Activated gamma-delta T cell treated with anti-CD3 and anti-CD28 coated beads, Interleukin-2, amount 50 U/mL, for 16 hours (primary cell): ENCODE data around the gene LCE2B.
"Not testable (repeated sequence)": the region's sequence is repeated elsewhere in the genome, so short reads cannot be mapped to it uniquely, and the experiment has no call there.

Experiments
- DNase-seq: peaks from one replicate; pipeline ENCODE4 v3.0.0-alpha.2; 2020; ENCODE audit warnings: low read depth

The LCE2B gene, protein sequence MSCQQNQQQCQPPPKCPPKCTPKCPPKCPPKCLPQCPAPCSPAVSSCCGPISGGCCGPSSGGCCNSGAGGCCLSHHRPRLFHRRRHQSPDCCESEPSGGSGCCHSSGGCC

DNA sequence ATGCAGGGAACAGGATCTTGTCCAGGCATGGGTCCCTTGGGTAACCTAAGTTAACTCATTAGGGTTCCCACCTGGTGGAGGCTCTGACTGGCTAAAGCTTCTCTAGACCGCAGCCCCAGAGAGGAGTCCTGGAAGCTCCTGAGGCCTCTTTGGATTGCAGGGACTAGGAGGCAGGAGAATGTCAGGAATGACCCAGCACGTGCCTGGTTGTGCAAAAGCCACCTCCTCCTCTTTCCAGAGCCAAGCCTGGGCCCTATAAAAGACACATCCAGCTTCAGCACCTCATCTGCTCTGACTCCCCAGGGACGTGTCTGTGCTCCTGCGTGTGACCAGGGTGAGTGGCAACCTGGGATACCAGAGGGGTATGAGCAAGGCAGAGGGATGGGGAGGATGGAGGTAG lies at the start of gene LCE2B:
Gene LCE2B, plus strand, starts transcription at position 301 of the 400 bp plus-strand sequence. CDS start 721 bp downstream, outside the sequence.
- DNase-seq, result not testable (repeated sequence)

DNA sequence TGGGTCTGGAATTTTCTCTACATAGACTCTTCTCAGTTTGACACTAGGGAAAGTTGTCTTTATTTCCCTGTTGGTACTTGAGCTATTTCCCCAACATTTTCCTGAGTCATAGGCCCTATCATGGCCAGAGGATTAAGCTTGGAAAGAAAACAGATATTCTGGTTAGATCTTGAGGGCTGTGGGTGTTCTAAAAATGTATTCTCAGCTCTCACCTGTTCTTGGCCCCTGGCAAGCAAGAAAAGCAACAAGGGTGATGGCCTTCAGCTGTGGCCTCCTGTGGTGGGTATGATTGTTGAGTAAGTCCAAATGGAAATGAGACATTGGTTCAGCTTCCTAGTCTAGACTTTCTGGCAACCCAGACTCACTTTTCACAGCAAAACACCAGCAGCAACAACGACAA lies 45.6 kb upstream of the LCE2B start:
- no peak for DNase-seq

DNA sequence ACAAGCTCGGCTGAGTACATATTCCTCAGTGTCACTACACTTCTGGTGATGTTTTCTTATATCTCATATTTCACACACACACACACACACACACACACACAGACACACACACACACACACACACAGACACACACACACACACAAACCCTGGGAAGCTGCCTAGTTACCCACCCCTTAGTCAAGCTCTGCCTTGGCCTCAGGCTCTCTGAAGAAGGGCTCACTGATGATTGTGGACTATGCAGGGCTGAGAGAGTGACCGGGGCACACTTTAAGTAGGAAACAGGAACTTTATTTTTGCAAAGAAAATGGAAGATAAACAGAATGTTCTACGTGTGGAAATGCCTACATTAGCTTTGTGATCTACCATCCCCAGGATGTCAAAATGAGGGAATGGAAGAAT lies 42.0 kb upstream of the LCE2B start:
- no peak for DNase-seq

DNA sequence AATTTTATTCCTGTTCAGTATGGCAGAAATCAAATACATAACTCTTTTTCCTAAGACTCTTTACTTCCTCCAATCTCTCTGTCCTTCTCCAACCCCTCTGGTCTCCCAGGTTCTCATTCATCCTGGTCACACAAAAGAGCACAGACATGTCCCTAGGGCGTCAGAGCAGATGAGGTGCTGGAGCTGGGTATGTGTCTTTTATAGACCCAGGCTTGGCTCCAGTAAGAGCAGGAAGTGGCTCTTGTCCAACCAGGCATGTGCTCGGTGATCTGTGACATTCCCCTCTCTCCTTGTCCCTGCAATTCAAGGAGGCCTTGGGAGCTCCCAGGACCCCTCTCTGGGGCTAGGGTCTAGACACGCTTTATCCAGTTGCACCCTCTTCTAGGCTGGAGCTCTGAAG lies 40.8 kb upstream of the LCE2B start:
- no peak for DNase-seq

DNA sequence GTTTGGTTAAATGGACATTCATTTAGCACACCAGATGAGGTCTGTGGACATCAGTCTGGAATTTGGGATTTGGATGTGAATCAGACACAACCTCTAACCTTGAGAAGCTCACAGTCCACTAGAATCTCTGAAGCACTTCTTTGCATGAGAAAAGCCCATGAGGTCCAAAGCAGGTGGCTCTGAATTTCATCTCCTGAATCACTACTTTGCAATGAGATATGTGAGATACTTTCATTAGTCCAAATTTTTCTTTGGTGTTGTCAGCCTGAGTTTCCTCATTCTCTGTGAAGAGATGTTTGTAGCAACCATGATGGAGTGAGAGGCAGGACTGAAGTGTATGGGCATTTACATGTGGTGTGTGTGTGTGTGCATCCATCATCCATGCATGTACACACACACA lies 39.3 kb upstream of the LCE2B start:
- no peak for DNase-seq

DNA sequence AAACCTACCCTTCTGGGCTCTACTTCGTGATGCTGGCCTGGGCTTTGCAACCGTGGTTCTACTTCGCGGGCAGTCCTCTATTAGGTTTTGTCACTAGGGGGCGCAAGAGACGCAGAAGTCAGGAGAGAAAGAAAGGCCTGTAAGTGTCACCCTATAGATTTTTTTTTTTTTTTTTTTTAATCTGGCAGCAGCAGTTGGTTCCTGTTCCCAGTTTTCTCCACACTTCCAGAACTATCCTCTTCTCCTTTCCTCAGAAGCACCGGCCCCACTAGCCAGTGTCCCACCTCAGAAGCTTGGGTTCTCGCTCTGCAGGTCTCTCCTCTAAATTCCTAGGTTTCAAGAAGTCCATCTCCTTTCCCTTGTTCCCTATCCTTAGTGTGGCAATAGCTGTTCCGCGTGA lies 31.8 kb upstream of the LCE2B start:
- DNase-seq, result no peak

DNA sequence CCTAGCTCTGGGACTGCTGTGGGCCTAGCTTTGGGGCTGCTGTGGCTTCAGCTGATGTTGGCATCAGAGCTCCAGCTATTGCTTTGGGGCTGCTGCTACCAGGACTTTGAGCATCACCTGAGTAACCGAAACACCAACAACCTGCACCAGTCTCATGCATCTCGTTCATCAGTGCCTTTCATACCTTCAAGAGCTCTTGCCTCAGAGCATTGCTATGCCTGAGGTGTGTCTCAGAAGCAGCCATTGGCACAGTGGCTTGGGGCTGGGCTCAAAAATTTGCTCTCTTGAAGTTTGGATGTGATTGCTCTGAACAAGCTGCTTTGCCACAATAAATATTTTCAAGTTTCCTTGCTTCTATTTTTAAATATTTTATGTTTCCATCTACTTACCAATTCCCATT lies 29.5 kb upstream of the LCE2B start:
- no peak for DNase-seq

DNA sequence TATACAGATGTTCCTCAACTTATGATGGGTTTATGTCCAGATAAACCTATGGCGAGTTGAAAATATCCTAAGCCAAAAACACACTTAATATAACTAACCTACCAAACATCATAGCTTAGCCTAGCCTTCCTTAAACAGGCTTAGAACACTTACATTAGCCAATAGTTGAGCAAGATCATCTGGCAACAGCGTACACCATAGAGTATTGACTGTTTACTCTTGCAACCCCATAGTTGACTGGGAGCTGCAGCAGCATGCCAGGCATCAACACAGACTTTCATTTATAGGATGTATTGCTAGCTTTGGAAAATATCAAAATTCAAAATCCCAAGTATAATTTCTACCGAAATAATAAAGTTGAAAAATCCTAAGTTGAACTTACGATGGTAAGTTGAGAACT lies 28.2 kb upstream of the LCE2B start:
- DNase-seq, result no peak

DNA sequence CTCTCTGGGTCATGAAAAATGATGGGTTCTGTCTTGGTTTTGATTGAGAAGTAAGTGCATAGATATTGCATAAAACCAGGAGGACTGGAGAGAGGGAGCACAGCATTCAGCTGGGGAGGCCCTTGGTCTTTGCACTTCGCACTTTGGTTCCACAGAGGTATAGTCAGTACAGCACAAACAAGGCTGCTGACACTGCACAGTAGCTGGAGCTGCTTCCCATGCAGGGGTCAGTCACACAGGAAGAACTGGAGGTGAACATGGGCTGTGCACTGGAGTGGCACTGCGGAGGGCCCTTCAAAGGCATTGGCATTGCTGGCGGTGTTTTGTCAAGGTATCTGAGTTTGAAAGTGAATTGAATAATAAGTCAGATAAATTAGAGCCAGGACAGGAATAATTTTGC lies 27.3 kb upstream of the LCE2B start:
- no peak for DNase-seq

DNA sequence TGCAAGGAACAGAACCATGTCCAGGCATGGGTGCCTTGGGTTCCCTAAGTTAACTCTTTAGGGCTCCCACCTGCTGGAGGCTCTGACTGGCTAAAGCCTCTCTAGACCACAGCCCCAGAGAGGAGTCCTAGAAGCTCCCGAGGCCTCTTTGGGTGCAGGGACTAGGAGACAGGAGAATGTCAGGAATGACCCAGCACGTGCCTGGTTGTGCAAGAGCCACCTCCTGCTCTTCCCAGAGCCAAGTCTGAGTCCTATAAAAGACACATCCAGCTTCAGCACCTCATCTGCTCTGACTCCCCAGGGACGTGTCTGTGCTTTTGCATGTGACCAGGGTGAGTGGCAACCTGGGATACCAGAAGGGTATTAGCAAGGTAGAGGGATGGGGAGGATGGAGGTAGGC lies 22.8 kb upstream of the LCE2B start, which contains the start of gene LCE2D:
Gene LCE2D, plus strand, starts transcription at position 283 of the 400 bp plus-strand sequence. CDS start 726 bp downstream, outside the sequence.
- DNase-seq, result no peak

DNA sequence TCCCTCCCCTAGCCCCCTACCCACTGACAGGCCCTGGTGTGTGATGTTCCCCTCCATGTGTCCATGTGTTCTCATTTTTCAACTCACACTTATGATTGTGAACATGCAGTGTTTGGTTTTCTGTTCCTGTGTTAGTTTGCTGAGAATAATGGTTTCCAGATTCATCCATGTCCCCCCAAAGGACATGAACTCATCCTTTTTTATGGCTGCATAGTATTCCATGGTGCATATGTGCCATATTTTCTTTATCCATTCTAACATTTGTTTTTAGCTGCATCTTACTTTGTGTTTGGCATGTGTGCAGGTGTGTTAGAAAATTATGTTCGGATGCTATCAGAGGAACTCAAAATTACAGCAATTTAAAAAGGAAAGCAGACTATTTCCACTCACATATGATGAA lies 19.8 kb upstream of the LCE2B start:
- not testable (repeated sequence) for DNase-seq

DNA sequence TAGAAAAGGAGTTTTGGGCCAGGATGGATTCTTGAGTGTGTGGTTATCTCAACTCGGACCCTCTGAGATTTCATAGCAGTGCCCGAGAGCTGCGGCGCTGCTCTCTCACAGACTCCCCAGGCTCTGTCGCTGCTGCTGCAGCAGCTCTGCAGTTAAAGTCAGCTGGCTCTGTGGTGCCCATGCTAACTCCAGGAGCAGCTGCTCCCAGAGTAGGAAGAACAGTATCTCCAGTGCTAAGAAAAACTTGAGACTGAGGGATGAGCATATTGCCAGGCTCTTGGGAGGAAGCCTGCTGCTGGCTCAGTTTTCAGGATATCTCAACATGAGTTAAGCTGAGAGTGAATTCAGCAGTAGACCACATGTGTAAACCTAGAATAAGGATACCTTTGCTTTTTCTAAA lies 18.3 kb upstream of the LCE2B start:
- DNase-seq, result no peak

DNA sequence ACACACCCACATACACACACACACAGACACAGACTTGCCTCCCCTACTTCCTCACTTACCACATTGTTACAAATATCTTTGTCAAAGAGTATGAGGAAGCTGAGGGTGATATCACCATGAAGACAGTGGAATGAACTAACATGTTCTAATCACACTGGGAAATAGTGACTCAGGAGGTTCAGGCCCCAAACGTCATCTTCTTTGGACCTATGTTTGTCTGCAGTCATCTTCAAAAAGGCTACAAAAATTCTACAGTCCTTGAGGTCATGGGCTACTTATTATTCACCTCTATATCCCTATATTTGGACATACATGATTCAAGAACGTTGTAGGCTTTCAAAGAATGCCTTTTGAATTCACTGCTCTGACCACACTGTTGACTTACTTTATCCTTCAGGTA lies 12.9 kb upstream of the LCE2B start:
- no peak for DNase-seq

DNA sequence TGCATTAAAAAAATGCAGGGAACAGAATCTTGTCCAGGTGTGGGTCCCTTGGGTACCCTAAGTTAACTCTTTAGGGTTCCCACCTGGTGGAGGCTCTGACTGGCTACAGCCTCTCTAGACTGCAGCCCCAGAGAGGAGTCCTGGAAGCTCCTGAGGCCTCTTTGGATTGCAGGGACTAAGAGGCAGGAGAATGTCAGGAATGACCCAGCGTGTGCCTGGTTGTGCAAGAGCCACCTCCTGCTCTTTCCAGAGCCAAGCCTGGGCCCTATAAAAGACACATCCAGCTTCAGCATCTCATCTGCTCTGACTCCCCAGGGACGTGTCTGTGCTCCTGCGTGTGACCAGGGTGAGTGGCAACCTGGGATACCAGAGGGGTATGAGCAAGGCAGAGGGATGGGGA lies 10.9 kb upstream of the LCE2B start, which contains the start of gene LCE2C:
Gene LCE2C, plus strand, starts transcription at position 297 of the 400 bp plus-strand sequence. CDS start 737 bp downstream, outside the sequence.
- DNase-seq, result not testable (repeated sequence)

DNA sequence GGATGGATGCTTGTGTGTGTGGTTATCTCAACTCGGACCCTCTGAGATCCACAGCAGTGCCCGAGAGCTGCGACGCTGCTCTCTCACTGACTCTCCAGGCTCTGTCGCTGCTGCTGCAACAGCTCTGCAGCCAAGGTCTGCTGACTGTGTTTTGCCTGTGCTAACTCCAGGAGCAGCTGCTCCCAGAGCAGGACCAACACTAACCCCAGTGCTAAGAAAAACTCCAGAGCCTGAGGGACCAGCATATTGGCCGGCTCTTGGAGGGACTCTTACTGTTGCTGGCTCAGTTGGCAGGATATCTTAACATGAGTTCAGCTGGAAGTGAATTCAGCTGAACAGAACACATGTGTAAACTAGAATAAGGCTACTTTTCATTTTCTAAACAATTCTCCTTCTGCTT lies 6.5 kb upstream of the LCE2B start:
- no peak for DNase-seq

DNA sequence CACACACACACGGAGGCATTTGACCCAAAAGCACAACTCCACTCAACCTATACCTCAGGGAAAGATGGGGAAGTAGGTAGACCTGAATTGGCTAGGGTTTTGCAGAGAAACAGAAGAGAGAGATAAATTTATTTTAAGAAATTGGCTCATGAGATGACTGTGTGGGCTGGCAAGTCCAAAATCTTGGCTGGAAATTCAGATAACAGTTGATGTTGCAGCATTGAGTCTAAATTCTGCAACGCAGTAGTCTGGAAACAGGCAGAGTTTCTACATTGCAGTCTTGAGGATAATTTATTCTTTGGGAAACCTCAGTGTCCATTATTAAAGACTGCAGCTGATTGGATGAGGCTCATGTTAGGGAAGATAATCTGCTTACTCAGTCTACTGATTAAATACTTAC lies 4.3 kb upstream of the LCE2B start:
- no peak for DNase-seq

DNA sequence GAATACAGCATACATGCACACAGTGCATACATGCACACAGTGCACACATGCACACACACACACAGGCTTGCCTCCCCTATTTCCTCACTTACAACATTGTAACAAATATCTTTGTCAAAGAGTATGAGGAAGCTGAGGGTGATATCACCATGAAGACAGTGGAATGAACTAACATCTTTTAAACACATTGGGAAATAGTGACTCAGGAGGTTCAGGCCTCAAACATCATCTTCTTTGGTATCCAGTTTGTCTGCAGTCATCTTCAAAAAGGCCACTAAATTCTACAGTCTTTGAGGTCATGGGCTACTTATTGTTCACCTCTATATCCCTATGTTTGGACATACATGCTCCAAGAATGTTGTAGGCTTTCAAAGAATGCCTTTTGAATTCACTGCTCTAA lies 2.1 kb upstream of the LCE2B start:
- no peak for DNase-seq

DNA sequence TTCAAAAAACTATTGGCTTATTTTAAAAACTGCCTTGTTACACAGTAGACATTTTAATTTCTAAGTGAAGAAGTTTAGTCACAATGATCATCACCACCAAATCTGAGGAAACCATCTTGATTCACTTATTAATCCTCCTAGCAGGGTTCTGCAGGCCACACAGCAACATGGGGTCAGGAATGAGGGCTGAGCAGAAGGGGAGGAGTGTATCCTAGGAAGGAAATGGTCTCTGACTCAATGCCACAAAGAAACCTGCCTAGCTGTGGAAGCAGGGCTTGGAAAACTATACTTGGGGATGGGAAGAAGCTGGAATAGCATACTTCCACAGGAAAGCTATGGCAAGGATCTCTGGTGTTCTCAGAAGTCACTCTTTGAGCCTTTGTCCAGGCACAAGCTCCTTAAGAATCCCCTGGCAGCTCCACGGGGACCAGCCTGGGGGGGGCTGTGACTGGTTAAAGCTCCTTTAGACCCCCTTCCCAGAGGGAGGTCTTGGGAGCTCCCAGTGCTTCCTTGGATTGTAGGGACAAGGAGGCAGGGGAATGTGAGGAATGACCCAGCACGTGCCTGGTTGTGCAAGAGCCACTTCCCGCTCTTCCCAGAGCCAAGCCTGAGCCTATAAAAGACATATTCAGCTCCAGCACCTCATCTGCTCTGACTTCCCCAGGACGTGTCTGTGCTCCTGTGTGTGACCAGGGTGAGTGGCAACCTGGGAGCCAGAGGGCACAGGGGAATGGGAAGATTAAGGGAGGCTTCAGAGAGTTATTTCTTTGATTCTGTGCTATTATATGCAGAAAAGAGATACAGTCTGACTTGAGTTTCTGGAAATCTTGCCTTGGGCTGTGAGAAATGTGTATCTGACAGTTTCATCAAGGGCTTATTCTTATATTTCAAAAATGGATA lies 12.0 kb downstream of the LCE2B start, which contains the start of gene LCE2A:
Gene LCE2A, plus strand, starts transcription at position 645 of the 900 bp plus-strand sequence. CDS start 557 bp downstream, outside the sequence.
- no peak for DNase-seq

DNA sequence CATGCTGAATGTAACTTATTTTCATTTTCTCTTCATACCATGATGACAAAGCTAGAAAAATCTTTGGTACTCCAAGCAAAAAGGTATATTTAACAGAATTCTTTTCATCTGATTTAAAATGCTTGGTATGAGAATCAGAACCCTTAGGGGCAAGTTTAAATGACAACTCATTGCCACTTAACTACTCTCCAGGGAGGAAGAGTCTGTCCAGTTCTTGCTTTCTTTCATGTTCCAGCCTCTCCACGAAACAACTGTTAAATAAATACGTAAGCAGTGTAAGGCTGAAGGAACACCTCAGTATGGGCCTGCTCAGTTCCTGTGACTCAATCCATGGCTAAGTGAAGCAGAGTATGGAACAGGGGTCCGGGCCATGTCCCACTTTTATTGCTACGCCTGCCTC lies 13.8 kb downstream of the LCE2B start:
- DNase-seq, result no peak

DNA sequence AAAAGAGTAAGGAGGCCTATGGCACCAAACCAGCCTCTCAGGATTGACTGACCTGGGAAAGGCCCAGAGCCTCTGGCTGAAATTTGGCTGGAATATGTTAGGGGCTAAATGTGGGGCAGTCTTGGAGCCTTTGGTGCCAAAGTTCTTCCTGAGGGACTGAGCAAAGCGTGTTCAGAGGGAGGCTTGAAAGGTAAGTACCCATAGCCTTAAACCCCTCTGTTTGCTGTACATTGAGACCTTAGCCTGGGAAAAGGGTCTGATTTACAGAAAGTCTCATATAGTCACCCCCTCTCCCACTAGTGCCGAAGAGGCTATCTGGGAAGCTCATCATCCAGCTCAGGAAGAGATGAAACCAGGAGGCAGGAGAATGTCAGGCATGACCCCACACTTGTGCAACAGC lies 21.9 kb downstream of the LCE2B start, which contains the start of gene LCE4A:
Gene LCE4A, plus strand, starts transcription at position 301 of the 400 bp plus-strand sequence. CDS start 916 bp downstream, outside the sequence.
- DNase-seq, result no peak

DNA sequence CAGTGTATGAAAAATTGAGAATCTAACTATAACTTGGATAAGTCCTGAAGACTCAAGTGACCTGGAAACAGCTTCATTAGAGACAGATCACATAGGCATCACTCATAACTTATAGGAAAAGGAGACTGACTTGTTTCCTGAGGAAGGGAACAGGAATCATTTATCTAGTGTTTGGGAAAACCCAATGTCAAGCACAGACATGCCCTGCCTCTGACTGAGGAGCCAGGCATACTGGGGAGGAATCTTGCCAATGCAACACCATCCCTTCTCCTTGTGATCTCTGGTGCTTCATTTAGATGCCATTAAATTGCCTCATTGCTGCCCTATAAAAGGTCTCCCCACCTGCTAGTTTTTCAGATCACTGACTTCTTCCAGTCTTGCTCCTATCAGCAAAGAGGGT lies 32.3 kb downstream of the LCE2B start:
- DNase-seq, result no peak

DNA sequence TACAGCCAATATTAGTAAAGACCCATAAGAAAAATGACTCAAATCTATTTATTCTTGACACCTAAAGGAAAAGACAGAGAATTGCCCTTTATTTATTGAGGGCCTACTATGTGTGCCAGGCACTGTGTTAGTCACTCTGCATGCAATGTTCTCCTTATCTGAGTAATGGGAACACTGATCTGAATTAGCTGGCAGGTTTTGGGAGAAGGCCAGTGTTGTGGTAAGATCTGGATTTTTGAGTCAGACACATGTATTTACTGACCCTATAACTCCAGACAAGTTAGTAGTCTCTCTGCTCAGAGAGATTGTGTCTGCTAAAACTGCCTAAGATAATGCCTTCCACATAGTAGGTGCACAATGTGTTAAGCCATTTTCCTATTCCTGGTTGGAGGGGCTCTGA lies 39.3 kb downstream of the LCE2B start:
- no peak for DNase-seq

DNA sequence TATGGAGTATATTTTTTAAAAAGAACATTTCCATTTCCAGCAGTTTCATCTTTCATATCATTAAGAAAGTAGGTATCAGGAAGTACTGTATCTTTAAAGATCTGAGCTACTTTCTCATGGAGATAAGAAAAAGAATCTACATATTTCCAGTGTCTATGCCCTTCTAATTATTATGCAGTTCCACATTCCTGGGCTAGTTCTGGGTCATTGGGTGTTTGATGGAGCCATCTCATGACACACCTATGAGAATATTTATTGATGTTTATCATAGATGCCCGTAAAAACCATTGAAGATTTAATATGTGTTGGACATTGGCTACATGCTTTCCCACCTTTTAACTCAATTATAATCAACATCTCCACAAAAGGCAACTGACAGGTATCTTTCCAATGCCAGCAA lies 43.1 kb downstream of the LCE2B start:
- no peak for DNase-seq
